HCT116 (cell line): ENCODE measurements around the gene RBM8A.

Experiments
- ELF1 ChIP-seq: IDR thresholded peaks from 2 replicates; pipeline ENCODE4 v1.6.1; 2012; ENCODE audit warnings: low read depth, borderline replicate concordance
- EZH2 ChIP-seq: fragments of 200-600 bp; sonication (generic); IDR thresholded peaks from 2 replicates; pipeline ENCODE4 v1.6.1; 2017; ENCODE audit warnings: antibody characterized with exemption, mixed run types
- MAX ChIP-seq: IDR thresholded peaks from 2 replicates; pipeline ENCODE4 v1.6.1; 2012
- POLR2A ChIP-seq: IDR thresholded peaks from 2 replicates; pipeline ENCODE4 v1.7.0; 2011; ENCODE audit warnings: borderline replicate concordance; ENCODE audit not compliant: insufficient read depth, insufficient read length; ENCODE audit errors: extremely low read depth
- RAD21 ChIP-seq: IDR thresholded peaks from 2 replicates; pipeline ENCODE4 v1.6.1; 2012; ENCODE audit warnings: low read depth, mild to moderate bottlenecking
- REST ChIP-seq: IDR thresholded peaks from 2 replicates; pipeline ENCODE4 v1.6.1; 2012; ENCODE audit warnings: low read depth
- SP1 ChIP-seq: IDR thresholded peaks from 2 replicates; pipeline ENCODE4 v1.6.1; 2012; ENCODE audit warnings: low read depth
- TCF7L2 ChIP-seq: IDR thresholded peaks from 2 replicates; pipeline ENCODE4 v1.7.0; 2011; ENCODE audit warnings: borderline replicate concordance, inconsistent platforms; ENCODE audit not compliant: insufficient read depth, insufficient read length; ENCODE audit errors: extremely low read depth
- ZNF274 ChIP-seq: fragments of 200-500 bp; sonication (Bioruptor generic); IDR thresholded peaks from 2 replicates; pipeline ENCODE4 v1.6.1; 2014; ENCODE audit warnings: mild to moderate bottlenecking, low read depth, low read length, inconsistent platforms
- TF ChIP-seq, protein P1 (sequence below), 3 experiments: fragments of 200-600 bp in 1 of 3; sonication (generic) in 1 of 3; IDR thresholded peaks in 2 of 3; conservative IDR thresholded peaks in 1 of 3; 2 replicates each; pipeline ENCODE4 v1.5.1; 2012 to 2017; ENCODE audit warnings: low read depth in 2 of 3, low read length in 2 of 3, antibody characterized with exemption in 1 of 3, borderline replicate concordance in 1 of 3, control low read depth in 1 of 3, mild to moderate bottlenecking in 1 of 3, mixed read lengths in 1 of 3, mixed run types in 1 of 3, moderate library complexity in 1 of 3; ENCODE audit not compliant: insufficient read depth in 1 of 3

GRCh38 chr1:145916745-145917144, 10.5 kb downstream of the RBM8A start:
- TF ChIP-seq POLR2A (no peak), TCF7L2 (no peak), EZH2 (no peak), REST (no peak), SP1 (no peak), RAD21 (no peak), ELF1 (no peak), MAX (no peak), ZNF274 (no peak)
- TF ChIP-seq, protein P1, sequence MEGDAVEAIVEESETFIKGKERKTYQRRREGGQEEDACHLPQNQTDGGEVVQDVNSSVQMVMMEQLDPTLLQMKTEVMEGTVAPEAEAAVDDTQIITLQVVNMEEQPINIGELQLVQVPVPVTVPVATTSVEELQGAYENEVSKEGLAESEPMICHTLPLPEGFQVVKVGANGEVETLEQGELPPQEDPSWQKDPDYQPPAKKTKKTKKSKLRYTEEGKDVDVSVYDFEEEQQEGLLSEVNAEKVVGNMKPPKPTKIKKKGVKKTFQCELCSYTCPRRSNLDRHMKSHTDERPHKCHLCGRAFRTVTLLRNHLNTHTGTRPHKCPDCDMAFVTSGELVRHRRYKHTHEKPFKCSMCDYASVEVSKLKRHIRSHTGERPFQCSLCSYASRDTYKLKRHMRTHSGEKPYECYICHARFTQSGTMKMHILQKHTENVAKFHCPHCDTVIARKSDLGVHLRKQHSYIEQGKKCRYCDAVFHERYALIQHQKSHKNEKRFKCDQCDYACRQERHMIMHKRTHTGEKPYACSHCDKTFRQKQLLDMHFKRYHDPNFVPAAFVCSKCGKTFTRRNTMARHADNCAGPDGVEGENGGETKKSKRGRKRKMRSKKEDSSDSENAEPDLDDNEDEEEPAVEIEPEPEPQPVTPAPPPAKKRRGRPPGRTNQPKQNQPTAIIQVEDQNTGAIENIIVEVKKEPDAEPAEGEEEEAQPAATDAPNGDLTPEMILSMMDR (IDR thresholded peaks at IDR 0.05 in 2 of 3, conservative IDR thresholded peaks at IDR 0.05 in 1 of 3; ENCODE audit: borderline replicate concordance in 1 of 3, insufficient read depth in 1 of 3, low read depth in 2 of 3, low read length in 2 of 3), result no peak
